GM19452 (cell line): Measurements from ENCODE around the gene ATP5IF1.

Source experiments
- ATAC-seq: cut with Tn5 transposase; IDR thresholded peaks from one replicate; pipeline ENCODE4 v1.9.1; 2021; ENCODE audit not compliant: unreplicated experiment

Gene ATP5IF1

DNA sequence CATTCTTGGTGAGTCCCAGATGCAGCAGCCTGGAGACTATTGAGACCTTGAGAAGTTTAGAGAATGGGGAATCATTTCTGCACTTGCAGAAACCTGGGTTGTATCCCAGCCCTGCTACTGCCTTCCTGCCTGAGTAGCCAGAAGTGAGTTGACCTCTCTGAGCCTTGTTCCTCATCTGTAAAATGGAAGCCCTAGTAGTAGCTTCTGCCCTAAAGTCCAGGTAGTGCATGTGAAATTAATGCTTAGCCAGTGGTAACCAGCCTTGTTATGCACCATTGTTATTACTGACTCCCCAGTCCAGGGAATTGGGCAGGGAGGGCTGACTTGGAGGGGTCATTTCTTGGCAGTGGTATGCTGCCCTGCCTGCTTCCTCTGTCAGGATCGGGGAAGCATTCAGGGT is 29.0 kb downstream of the ATP5IF1 start:
- ATAC-seq = no peak

DNA sequence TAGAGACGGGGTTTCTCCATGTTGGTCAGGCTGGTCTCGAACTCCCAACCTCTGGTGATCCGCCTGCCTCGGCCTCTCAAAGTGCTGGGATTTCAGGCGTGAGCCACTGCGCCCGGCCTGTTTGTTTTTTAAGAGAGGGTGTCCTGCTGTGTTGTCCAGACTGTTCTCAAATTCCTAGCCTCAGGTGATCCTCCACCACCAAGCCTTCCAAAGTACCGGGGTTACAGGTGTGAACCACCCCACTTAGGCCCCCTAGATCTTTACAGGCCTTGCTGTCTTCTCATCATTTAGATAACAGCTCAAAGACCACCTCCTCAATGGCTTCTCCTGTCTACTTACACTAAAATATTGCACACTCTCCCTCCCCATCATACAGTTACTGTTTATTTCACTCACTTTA is 29.7 kb downstream of the ATP5IF1 start:
- no peak for ATAC-seq

DNA sequence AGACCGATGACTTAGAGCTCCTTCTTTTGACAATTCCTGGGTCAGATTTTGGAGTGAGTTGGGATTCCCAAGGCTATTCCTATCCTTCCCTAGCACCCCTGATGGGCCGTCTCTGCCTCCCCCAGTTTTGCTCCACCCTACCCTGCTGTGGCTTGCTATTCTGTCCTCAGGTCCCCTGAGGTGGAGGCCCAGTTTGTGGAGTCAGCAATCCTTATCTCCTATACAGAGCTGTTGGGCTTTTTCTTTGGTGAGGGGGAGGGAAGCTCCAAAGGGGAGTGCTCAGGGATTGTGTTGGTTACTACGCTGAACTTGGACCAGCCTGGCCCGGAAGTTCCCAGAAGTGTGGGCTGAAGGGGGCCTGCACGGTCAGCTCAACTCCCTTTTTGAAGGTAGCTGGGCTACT is 31.0 kb downstream of the ATP5IF1 start:
- no peak for ATAC-seq

DNA sequence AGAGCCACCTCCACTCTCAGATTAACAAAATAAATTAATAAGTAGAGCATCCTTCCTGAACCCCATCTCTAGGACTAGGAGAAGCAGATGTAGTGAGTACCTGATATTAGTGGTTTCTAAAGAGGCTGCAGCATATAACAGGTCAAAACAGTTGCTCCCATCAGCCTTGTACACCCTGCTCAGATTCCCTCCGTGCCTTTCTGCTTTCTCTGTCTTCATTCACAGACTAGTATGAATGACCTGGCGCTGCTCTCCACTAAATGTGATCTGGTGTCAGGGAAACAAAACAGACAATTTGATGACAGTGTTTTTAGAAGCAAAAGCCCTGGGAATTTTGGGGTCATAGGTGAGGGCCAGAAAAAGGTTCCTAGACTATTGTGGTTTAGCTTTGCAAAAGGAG is 31.7 kb downstream of the ATP5IF1 start:
- ATAC-seq = no peak

DNA sequence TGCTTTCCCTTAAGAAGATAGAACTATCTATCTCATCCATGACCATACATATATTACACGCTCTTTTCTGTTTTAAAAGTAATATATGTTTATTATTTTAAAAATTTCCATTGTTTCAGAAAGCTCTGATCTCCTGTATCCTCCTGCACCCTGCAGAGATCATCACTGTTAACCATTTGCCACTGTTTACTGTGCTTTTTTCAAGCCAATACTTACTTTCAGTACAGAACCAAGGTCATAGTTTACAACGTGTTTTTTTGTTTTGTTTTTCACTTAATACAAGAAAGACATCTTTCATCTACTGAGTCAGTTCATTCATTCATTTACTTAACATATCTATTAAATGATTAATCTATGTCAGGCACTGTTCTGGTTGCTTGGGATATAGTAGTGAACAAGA is 33.6 kb downstream of the ATP5IF1 start:
- no peak for ATAC-seq

DNA sequence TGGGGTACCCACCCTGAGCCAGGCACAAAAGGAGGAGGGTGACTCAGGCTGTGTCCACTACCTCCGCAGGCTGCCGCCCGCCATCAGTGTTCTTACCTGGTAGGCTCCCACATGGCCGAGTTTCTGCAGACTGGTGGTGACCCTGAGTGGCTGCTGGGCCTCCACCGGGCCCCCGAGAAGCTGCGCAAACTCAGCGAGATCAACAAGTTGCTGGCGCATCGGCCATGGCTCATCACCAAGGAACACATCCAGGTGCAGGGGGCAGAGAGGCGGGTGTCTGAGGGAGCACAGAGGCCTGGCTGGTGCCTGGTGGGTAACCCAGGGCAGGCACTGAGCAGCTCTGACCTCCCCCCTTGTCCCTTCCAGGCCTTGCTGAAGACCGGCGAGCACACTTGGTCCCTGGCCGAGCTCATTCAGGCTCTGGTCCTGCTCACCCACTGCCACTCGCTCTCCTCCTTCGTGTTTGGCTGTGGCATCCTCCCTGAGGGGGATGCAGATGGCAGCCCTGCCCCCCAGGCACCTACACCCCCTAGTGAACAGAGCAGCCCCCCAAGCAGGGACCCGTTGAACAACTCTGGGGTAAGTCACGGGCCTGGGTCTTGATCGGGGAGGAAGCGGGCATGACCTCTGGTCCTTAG is 36.4 kb downstream of the ATP5IF1 start:
- ATAC-seq = no peak

DNA sequence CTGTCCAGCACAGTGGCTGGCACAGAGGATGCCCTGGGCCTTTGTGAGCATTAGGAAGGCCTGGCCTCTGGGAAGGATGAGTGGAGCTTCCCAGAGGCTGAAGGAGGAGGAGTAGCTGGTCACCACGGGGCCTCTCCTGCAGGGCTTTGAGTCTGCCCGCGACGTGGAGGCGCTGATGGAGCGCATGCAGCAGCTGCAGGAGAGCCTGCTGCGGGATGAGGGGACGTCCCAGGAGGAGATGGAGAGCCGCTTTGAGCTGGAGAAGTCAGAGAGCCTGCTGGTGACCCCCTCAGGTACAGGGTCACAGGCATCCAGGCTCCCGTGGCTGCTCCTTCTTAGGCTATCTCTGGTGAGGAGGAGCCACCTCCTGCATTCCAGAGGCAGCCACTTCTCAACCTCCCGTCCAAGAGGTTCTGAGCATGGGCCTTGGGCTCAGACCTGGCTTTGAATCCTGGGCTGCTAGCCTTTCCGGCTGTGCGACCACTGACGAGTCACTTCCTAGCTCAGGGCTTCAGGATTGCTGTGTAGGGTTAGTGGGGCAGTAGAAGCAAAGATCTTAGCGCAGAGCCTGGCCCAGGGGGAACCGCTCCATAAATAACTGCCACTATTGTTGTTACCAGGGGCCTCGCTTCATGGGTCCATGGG is 37.4 kb downstream of the ATP5IF1 start:
- ATAC-seq = no peak

DNA sequence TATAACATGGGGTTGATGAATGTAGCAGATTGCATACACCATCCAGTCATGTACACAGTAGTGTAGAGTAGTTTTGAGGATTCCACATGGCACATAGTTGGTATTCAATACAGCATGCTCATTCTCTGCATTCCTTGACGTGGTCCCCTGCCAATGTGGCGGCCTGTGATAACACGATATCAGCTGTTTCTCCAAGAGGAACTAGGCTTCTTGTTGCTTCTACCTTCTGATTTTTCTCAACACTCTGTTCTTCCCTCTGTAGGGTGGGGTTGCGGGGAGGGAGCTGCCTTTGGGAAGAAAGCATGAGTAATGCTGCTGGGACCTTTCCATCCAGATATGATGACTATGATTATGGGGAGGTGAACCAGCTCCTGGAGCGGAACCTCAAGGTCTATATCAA is 42.8 kb downstream of the ATP5IF1 start:
- ATAC-seq = no peak

DNA sequence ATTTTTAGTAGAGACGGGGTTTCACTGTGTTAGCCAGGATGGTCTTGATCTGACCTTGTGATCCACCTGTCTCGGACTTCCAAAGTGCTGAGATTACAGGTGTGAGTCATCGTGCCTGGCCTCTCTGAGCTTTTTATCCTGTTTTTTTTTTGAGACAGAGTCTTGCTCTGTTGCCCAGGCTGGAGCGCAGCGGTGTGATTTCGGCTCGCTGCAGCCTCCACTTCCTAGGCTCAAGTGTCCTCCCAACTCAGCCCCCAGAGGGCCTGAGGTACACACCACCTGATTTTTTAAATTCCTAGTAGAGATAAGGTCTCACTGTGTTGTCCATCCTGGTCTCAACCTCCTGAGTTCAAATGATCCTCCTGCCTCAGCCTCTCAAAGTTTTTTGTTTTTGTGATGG is 43.8 kb downstream of the ATP5IF1 start:
- no peak for ATAC-seq

DNA sequence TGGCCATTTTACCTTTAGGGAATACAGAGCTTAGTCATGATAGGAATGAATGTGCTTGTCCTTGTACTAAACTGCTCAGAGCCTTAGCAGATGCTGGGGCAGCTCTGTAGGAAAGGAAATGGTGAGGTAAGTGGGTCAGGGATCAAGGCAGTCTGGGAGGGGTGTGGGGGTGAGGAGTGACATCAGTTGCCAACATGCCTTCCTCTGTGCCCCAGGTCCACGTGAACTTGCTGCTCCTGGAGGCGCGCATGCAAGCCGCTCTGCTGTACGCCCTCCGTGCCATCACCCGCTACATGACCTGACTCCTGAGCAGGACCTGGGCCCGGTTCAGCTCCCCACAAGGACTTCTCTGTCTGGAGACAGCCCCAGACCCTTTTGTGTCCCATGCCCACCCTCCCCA is 44.6 kb downstream of the ATP5IF1 start:
- ATAC-seq = no peak

DNA sequence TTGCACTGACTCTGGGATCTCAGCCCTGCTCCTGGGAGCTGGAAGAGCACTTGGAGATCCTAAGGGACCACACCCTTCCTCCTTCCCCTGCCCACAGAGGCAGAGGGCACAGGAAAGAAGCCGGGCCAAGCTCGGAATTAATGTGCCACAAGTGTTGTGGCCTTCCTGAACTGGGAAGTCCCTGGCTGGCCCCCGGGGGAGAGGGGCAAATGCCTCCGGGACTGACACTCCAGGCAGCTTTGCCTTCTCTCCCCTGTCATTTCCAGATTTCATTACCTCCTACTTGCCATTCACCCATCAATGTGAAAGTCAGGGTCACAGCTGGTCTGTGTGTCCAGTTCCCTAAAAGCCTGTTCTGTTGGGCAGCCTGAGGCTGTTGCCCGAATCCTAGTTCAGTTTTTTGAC is 45.1 kb downstream of the ATP5IF1 start:
- no peak for ATAC-seq

DNA sequence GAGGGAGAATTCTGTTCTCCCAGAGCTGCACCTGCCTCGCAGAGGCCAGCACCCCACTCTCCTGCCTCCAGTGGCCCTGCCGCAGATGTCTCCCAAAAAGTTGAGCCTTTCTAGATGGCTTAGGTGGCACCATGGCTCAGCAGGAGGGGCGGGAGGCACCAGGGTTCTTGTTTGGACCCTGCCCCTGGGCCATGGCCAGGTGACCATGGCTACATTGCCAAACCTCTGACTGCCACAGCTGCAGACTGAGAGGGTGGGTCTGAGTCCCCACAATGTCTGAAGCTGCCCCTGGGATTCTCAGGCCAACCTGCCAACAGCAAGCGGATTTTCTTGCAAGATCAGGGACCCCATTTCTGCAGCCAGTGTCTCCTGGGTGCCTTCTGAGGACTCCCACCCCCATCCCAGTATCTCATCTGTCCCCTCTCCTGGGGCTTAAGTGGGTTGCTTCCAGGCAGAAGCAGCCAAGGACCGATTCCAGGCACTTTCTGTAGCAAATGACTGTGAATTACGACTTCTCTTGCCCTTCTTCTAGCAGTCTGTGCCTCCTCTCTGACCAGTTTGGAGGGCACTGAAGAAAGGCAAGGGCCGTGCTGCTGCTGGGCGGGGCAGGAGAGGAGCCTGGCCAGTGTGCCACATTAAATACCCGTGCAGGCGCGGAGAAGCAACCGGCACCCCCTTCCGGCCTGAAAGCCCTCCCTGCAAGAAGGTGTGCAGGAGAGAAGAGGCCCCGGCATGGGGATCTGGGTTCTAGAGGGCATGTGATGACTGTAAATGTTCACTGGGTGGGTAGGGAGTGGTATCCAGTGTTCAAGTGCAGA is 45.9 kb downstream of the ATP5IF1 start:
- no peak for ATAC-seq

DNA sequence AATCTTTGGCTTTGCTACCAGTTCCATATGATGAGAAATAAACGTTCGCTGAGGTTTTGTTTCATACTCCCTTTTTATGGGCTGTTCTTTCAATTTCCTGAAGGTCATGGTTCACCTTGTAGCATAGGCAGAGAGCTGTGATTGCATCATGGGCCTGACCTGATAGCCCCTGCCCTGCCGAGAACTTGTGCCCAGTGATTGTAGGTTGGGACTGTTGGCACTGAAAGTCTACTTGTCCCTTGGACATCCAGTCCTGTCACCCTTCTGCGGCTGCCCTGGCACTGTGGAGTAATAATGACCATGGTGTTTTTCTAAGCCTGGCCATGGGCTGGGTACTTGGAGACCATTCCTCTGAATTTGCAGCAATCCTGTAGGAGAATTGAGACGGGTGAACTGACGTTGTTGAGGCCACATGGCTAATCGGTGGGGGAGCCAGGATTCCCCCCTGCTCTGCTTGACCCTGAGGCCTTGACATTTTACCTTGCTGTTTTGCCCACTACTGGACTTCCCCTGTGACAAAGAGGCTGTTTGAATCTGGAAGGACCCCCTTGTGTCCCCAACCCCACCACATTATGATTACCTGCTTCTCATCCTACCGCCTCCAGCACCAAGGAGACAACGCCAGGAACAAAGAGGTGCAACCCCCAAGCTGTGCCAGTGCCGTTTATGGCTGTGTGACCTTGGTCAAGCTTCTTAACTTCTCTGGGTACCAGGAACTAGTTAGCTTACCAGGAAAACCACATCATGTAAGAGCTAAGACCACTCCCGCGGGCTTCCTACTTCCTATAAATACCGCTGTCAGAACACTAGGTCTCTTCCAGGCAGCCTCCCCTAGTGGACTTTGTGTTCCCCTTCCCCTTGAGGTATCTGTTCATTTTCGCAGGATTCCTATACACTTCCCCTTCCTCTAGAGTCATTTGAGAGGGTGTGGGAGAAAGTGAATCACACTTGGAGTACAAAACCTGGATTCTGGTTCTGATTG is 46.8 kb downstream of the ATP5IF1 start:
- no peak for ATAC-seq

DNA sequence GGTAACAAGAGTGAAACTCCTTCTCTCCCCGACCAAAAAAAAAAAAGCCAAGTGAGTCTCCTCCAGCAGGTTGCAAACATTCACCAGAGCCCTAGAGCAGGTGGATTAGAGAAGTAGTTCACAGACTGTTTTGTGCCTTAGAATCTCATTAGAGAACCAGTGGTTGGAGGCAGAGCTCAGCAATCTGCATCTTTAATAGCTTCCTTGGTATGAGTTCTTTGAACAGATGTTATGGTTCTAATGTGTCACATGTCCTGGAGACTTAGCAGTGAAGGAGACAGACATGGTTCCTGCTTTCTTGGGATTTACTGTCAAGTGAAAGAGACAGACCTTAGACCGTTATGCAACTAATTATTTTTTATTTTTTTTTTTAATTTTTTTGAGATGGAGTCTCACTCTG is 50.2 kb downstream of the ATP5IF1 start:
- no peak for ATAC-seq
